ENCODE measurements around the gene SCARB2.

- TF ChIP-seq CTCF (conservative IDR thresholded peaks at IDR 0.05; ENCODE audit: low read depth in 2 of 2) (no peak), ZNF331 (CRISPR knock-in tag; IDR thresholded peaks at IDR 0.05; ENCODE audit: low read depth) (no peak), POLR2AphosphoS5 (IDR thresholded peaks at IDR 0.05; ENCODE audit: low read depth) (no peak), REST (IDR thresholded peaks at IDR 0.05; ENCODE audit: unreplicated experiment) (no peak), EZH2phosphoT487 (IDR thresholded peaks at IDR 0.05; ENCODE audit: unreplicated experiment) (no peak), JUNB (IDR thresholded peaks at IDR 0.05; ENCODE audit: unreplicated experiment) (no peak), EZH2 (IDR thresholded peaks at IDR 0.05; ENCODE audit: low read depth, unreplicated experiment) (no peak), STAT1 (IDR thresholded peaks at IDR 0.05; ENCODE audit: unreplicated experiment) (no peak), CREB1 (CRISPR knock-in tag; IDR thresholded peaks at IDR 0.05; ENCODE audit: low read depth) (no peak), ZNF462 (CRISPR knock-in tag; IDR thresholded peaks at IDR 0.05) (no peak)
Measured at GRCh38 chr4:76127754-76128153, 85.9 kb downstream of the SCARB2 start.
